IMR-90 (cell line): ENCODE measurements around the gene MPC1. TPM values are rescaled to one million over a fixed set of nuclear protein-coding genes. Genes with fewer than 3 reads are reported as not detected.
A peak's percentile ranks its signal among the peaks of the same experiment; 100 is the strongest.

Source experiments
- ATAC-seq: fragments of 200-7000 bp; cut with Tn5 transposase; 2 replicates; pipeline ENCODE4 v1.9.1; 2020; ENCODE audit warnings: low read depth, mild to moderate bottlenecking, moderate library complexity
- BruUV-seq: library from RNA; stranded (reverse); fragments of 400-500 nt; replicated peaks from 2 replicates; lab custom pipeline; 2021; lab: Mats Ljungman, UMichigan
- CTCF ChIA-PET: fragments of 300-600 bp; formaldehyde crosslinking; extraction: SDS; loops from one replicate; lab custom pipeline; 2021; ENCODE audit warnings: antibody characterized with exemption; lab: Yijun Ruan, JAX
- POLR2A ChIA-PET: fragments of 300-600 bp; sonication (Branson Sonifier 250); formaldehyde crosslinking; loops from one replicate; lab custom pipeline; 2022; ENCODE audit warnings: antibody characterized with exemption; ENCODE audit not compliant: unreplicated experiment; lab: Charles Lee
- DNase-seq: peaks from one replicate; pipeline ENCODE4 v3.0.0; 2013
- H2AFZ ChIP-seq: replicated peaks from 2 replicates; pipeline ENCODE3; 2013; ENCODE audit warnings: low read length, mild to moderate bottlenecking; ENCODE audit not compliant: poor library complexity
- H2AK5ac ChIP-seq: 2 replicates; pipeline ENCODE4 v1.6.1; 2013; ENCODE audit warnings: low read depth, low read length, inconsistent platforms
- H2AK9ac ChIP-seq: replicated peaks from 2 replicates; pipeline ENCODE3; 2013; ENCODE audit warnings: mild to moderate bottlenecking, low read depth, low read length, moderate library complexity; ENCODE audit not compliant: poor library complexity
- H2BK120ac ChIP-seq: 2 replicates; pipeline ENCODE4 v1.6.1; 2013; ENCODE audit warnings: low read depth, low read length, inconsistent platforms
- H2BK15ac ChIP-seq: 3 replicates; pipeline ENCODE4 v1.6.1; 2013; ENCODE audit warnings: low read depth, low read length, inconsistent platforms
- H2BK20ac ChIP-seq: 2 replicates; pipeline ENCODE4 v1.6.1; 2013; ENCODE audit warnings: low read depth, mild to moderate bottlenecking, inconsistent platforms, low read length, moderate library complexity
- H2BK5ac ChIP-seq: 2 replicates; pipeline ENCODE4 v1.6.1; 2013; ENCODE audit warnings: mild to moderate bottlenecking, low read depth, low read length, inconsistent platforms; ENCODE audit not compliant: poor library complexity, severe bottlenecking
- H3K14ac ChIP-seq: replicated peaks from 2 replicates; pipeline ENCODE4 v1.6.1; 2013; ENCODE audit warnings: low read depth, low read length, inconsistent platforms
- H3K18ac ChIP-seq: 2 replicates; pipeline ENCODE4 v1.6.1; 2013; ENCODE audit warnings: low read depth, low read length, control low read depth
- H3K23ac ChIP-seq: 2 replicates; pipeline ENCODE4 v1.6.1; 2013; ENCODE audit warnings: low read depth, low read length, inconsistent platforms
- H3K27ac ChIP-seq: 2 replicates; pipeline ENCODE4 v1.5.1; 2013; ENCODE audit warnings: mild to moderate bottlenecking, control low read depth, low read length; ENCODE audit not compliant: insufficient read depth
- H3K27me3 ChIP-seq: 2 replicates; pipeline ENCODE4 v1.6.1; 2013; ENCODE audit warnings: low read length; ENCODE audit not compliant: control insufficient read depth, insufficient read depth
- H3K36me3 ChIP-seq: 2 replicates; pipeline ENCODE4 v1.6.1; 2013; ENCODE audit warnings: low read length, mixed read lengths; ENCODE audit not compliant: control insufficient read depth, insufficient read depth
- H3K4ac ChIP-seq: 2 replicates; pipeline ENCODE4 v1.6.1; 2013; ENCODE audit warnings: low read depth, low read length, inconsistent platforms
- H3K4me1 ChIP-seq: 2 replicates; pipeline ENCODE4 v1.6.1; 2013; ENCODE audit warnings: low read length, mixed read lengths; ENCODE audit not compliant: control insufficient read depth, insufficient read depth
- H3K4me2 ChIP-seq: 2 replicates; pipeline ENCODE4 v1.6.1; 2013; ENCODE audit warnings: low read depth, mild to moderate bottlenecking, control low read depth, low read length, moderate library complexity
- H3K4me3 ChIP-seq: 2 replicates; pipeline ENCODE4 v1.5.1; 2013; ENCODE audit warnings: low read depth, mild to moderate bottlenecking, control low read depth, low read length, moderate library complexity; ENCODE audit not compliant: insufficient read depth
- H3K56ac ChIP-seq: 2 replicates; pipeline ENCODE4 v1.6.1; 2013; ENCODE audit warnings: low read length, inconsistent platforms; ENCODE audit not compliant: insufficient read depth; ENCODE audit errors: extremely low read depth
- H3K79me1 ChIP-seq, 2 experiments: 2 replicates each; pipeline ENCODE4 v1.6.1; 2013; ENCODE audit warnings: low read length in 2 of 2, inconsistent platforms in 1 of 2, low read depth in 1 of 2
- H3K9ac ChIP-seq: 2 replicates; pipeline ENCODE4 v1.6.1; 2013; ENCODE audit warnings: low read depth, low read length, control low read depth
- H3K9me1 ChIP-seq: 2 replicates; pipeline ENCODE4 v1.6.1; 2013; ENCODE audit warnings: low read length, inconsistent platforms; ENCODE audit not compliant: insufficient read depth
- H3K9me3 ChIP-seq: 2 replicates; pipeline ENCODE4 v1.6.1; 2013; ENCODE audit warnings: low read length; ENCODE audit not compliant: control insufficient read depth, insufficient read depth
- H4K20me1 ChIP-seq: 2 replicates; pipeline ENCODE4 v1.6.1; 2013; ENCODE audit warnings: low read length, inconsistent platforms; ENCODE audit not compliant: insufficient read depth
- H4K5ac ChIP-seq: 2 replicates; pipeline ENCODE4 v1.6.1; 2013; ENCODE audit warnings: mild to moderate bottlenecking, low read depth, low read length, control low read depth
- H4K8ac ChIP-seq, 2 experiments: 2 replicates each; pipeline ENCODE4 v1.6.1; 2013; ENCODE audit warnings: low read depth in 2 of 2, low read length in 2 of 2, control low read depth in 1 of 2, inconsistent platforms in 1 of 2
- H4K91ac ChIP-seq: 2 replicates; pipeline ENCODE4 v1.6.1; 2013; ENCODE audit warnings: low read depth, low read length, inconsistent platforms; ENCODE audit not compliant: insufficient read depth
- MAFK ChIP-seq: IDR thresholded peaks from 2 replicates; pipeline ENCODE4 v1.6.1; 2012; ENCODE audit warnings: low read depth, low read length, improper control_type of control experiment
- WGBS, 2 experiments: methylation state at CpG; one replicate each; pipeline versions ENCODE4 v1.1.5 to v1.1.7; 2013; ENCODE audit warnings: missing lambda C conversion rate in 2 of 2; ENCODE audit not compliant: insufficient read length in 1 of 2; ENCODE audit errors: extremely low coverage in 2 of 2; 5-methylcytosine and 5-hydroxymethylcytosine counted together
- dilution Hi-C: fragments of 300-500 bp; cut with HindIII; formaldehyde crosslinking; loops from one replicate; pipeline ENCODE4 v1.14.3; 2018; ENCODE audit warnings: low sequenced_read_pairs; ENCODE audit not compliant: unreplicated experiment
- in situ Hi-C: fragments of 300-500 bp; cut with MboI; formaldehyde crosslinking; loops from 3 replicates; pipeline ENCODE4 v1.14.3; 2019; ENCODE audit warnings: low sequenced_read_pairs, inconsistent platforms, mixed read lengths
- intact Hi-C: fragments of 100-400 bp; cut with micrococcal nuclease; formaldehyde crosslinking; loops from 2 replicates; pipeline ENCODE4 v1.10.0; 2022
- polyA plus RNA-seq, 3 experiments: library from polyadenylated mRNA; depleted of rRNA; stranded (reverse); fragments of >200 nt; gene quantifications; 2 replicates each; pipeline ENCODE4 v1.2.3, GENCODE V29; 2012; ENCODE audit warnings: low replicate concordance in 1 of 3
- total RNA-seq: library from RNA; depleted of rRNA; stranded (reverse); fragments of >200 nt; gene quantifications from 2 replicates; pipeline ENCODE4 v1.2.3, GENCODE V29; 2012

The MPC1 gene
- total and polyA plus RNA-seq, 2 of the 4 experiments (the other 2 are of a cell fraction) = 10.9 to 12.0 TPM

- Histone ChIP-seq H4K5ac (no peak overlapping the region), H3K9ac (no peak overlapping the region), H3K4me1 (no peaks in the 10 kb centered on the region), H3K4ac (no peak overlapping the region), H3K9me1 (no peaks in the 10 kb centered on the region; the same call in 1 of the 2 replicates), H3K79me1 (0 out of 4 replicates have a peak, but pooled peaks cover 0 to 5% of the 10 kb centered on the region in 2 experiments), H3K36me3 (peaks cover 44% of the 10 kb centered on the region), H3K4me2 (no peak overlapping the region), H2BK120ac (no peak overlapping the region), H3K18ac (no peak overlapping the region), H2BK15ac (no peak overlapping the region), H3K9me3 (no peaks in the 10 kb centered on the region), H4K91ac (no peak overlapping the region), H4K8ac (no peak overlapping the region), H3K4me3 (no peak overlapping the region), H3K27ac (no peak overlapping the region), H3K14ac (no peak overlapping the region), H2AK5ac (no peak overlapping the region), H2BK20ac (no peak overlapping the region), H3K56ac (no peak overlapping the region), H4K20me1 (peaks cover 3% of the 10 kb centered on the region), H2AK9ac (peak overlapping the region; percentile 19), H3K23ac (no peak overlapping the region), H2AFZ (no peak overlapping the region), H3K27me3 (no peaks in the 10 kb centered on the region), H2BK5ac (no peak overlapping the region)
- ATAC-seq = no peak
- no peak for TF ChIP-seq MAFK
- CTCF ChIA-PET = interaction anchor here (0.6 kb wide), 1 partner anchor 1377 kb away, joined by 3 read pairs; no protein-coding TSS in a partner anchor
- 94% methylated on average over 3 of the region's 15 CpGs; no CpG with 5 or more reads in 1 of the 2 experiments for WGBS, 2 experiments
- in situ Hi-C loops = no loop called here
- no TSS peak for BruUV-seq
- intact Hi-C loops = no loop called here
- no peak for DNase-seq
- dilution Hi-C loops = no loop called here
- POLR2A ChIA-PET = no interaction called here
Observed at GRCh38 chr6:166411271-166411670, 28.5 kb upstream of the MPC1 start.
